Smooth muscle cell (in vitro differentiated cells): ENCODE data around the gene CAPZA2. TPM values are rescaled to one million over a fixed set of nuclear protein-coding genes. Genes with fewer than 3 reads are reported as not detected.
"Not testable (repeated sequence)": the region's sequence is repeated elsewhere in the genome, so short reads cannot be mapped to it uniquely, and the experiment has no call there.

Source experiments
- DNase-seq: peaks from one replicate; lab custom pipeline; 2025; ENCODE audit not compliant: unreplicated experiment; lab: John Stamatoyannopoulos, UW
- H2AFZ ChIP-seq: fragments of 200-600 bp; sonication (generic); 2 replicates; pipeline ENCODE4 v1.6.0; 2016; ENCODE audit warnings: antibody characterized with exemption, low read depth, mild to moderate bottlenecking
- H3F3A ChIP-seq: fragments of 200-600 bp; sonication (generic); 2 replicates; pipeline ENCODE4 v1.6.0; 2017; ENCODE audit warnings: antibody characterized with exemption, low read depth
- H3K27ac ChIP-seq: fragments of 200-600 bp; sonication (generic); 2 replicates; pipeline ENCODE4 v1.5.1; 2016; ENCODE audit warnings: low read depth, mild to moderate bottlenecking
- H3K27me3 ChIP-seq: fragments of 200-600 bp; sonication (generic); 2 replicates; pipeline ENCODE4 v1.6.1; 2016; ENCODE audit warnings: low read depth, mild to moderate bottlenecking
- H3K36me3 ChIP-seq: fragments of 200-600 bp; sonication (generic); 2 replicates; pipeline ENCODE4 v1.5.1; 2016; ENCODE audit warnings: low read depth
- H3K4me1 ChIP-seq: fragments of 200-600 bp; sonication (generic); 2 replicates; pipeline ENCODE4 v1.5.1; 2016; ENCODE audit warnings: low read depth
- H3K4me2 ChIP-seq: fragments of 200-600 bp; sonication (generic); 2 replicates; pipeline ENCODE4 v1.6.0; 2016; ENCODE audit warnings: mild to moderate bottlenecking
- H3K4me3 ChIP-seq: fragments of 200-600 bp; sonication (generic); 2 replicates; pipeline ENCODE4 v1.5.1; 2016; ENCODE audit warnings: mild to moderate bottlenecking
- H3K79me2 ChIP-seq: fragments of 200-600 bp; sonication (generic); 2 replicates; pipeline ENCODE4 v1.6.0; 2016; ENCODE audit warnings: low read depth, mild to moderate bottlenecking
- H3K9ac ChIP-seq: fragments of 200-600 bp; sonication (generic); 2 replicates; pipeline ENCODE4 v1.6.0; 2016; ENCODE audit warnings: low read depth
- H3K9me3 ChIP-seq: fragments of 200-600 bp; sonication (generic); replicated peaks from 2 replicates; pipeline ENCODE4 v1.5.1; 2016; ENCODE audit warnings: low read depth
- H4K20me1 ChIP-seq: fragments of 200-600 bp; sonication (generic); 2 replicates; pipeline ENCODE4 v1.6.0; 2016; ENCODE audit warnings: low read depth
- CTCF ChIP-seq: fragments of 200-600 bp; sonication (generic); IDR thresholded peaks from 2 replicates; pipeline ENCODE4 v1.5.1; 2017; ENCODE audit warnings: borderline replicate concordance, mild to moderate bottlenecking, antibody characterized with exemption; ENCODE audit not compliant: insufficient read depth, poor library complexity, severe bottlenecking
- WGBS: methylation state at CpG from one replicate; pipeline ENCODE4 v1.1.7; 2016; ENCODE audit warnings: low lambda C conversion rate; 5-methylcytosine and 5-hydroxymethylcytosine counted together
- polyA plus RNA-seq: library from polyadenylated mRNA; unstranded; fragments of >200 nt; fragmentation: Nextera tagmentation; extraction: Ambion mirVana; gene quantifications from 2 replicates; pipeline ENCODE4 v1.2.1, GENCODE V29; 2016
- total RNA-seq: library from RNA; depleted of rRNA; stranded (reverse); fragments of >200 nt; gene quantifications from 2 replicates; pipeline ENCODE4 v1.2.3, GENCODE V29; 2014

CAPZA2 gene
- 143 and 200 TPM in 2 replicates for total RNA-seq
- 148 and 161 TPM in 2 replicates for polyA plus RNA-seq

DNA sequence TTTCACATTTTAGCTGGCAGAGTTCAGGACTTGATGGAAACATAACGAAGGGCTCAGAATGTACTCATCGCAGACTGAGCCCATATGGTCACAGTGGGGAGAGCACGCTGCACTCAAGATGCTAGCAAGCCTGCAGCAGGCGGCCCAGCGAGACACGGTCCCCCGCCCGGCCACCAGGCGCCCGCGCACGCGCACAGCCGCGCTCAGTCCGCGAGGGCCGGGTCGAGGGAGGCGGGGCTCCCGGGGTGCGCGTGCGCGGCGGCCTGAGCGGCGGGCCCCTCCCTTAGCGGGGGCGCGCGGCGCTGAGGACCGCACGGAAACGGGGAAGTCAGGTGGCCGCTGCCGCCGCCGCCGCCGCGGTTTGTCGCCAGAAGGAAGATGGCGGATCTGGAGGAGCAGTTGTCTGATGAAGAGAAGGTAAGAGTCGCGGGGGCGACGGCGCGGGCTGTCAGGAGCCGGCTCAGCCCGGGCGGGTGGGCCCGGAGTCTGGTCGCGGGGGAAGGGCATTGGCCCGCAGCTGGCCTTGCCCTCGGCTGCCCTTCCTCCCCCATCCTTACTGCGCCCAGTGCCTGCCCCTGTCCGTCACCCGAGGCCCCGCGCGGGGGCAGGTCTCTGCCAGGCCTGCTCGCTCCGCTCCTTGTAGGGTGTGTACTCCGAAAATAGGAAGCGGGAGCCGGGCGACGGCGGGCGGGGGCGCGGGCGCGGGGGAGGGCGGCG lies at the start of gene CAPZA2:
Gene CAPZA2, plus strand, starts transcription at position 354 of the 717 bp plus-strand sequence. Its CDS starts 25 bp downstream, at position 379.
- Histone ChIP-seq H3K27me3 (no peaks in the 10 kb centered on the region), H3K36me3 (no peaks in the 10 kb centered on the region), H3K4me2 (peak within 1 kb of the TSS; percentile 98), H3K9ac (peak within 1 kb of the TSS; percentile 98), H3K9me3 (no peaks in the 10 kb centered on the region), H3K4me3 (peak within 1 kb of the TSS; percentile 89), H4K20me1 (peaks cover 43% of the 10 kb centered on the region), H3F3A (peaks cover 3% of the 10 kb centered on the region), H3K4me1 (peaks cover 22% of the 10 kb centered on the region), H3K79me2 (peaks cover 50% of the 10 kb centered on the region), H3K27ac (peak within 1 kb of the TSS; percentile 98), H2AFZ (peak within 1 kb of the TSS; percentile 93)
- no peak for TF ChIP-seq CTCF
- peak; percentile 92 for DNase-seq
- under 1% methylated on average over 64 of the region's 80 CpGs for WGBS

DNA sequence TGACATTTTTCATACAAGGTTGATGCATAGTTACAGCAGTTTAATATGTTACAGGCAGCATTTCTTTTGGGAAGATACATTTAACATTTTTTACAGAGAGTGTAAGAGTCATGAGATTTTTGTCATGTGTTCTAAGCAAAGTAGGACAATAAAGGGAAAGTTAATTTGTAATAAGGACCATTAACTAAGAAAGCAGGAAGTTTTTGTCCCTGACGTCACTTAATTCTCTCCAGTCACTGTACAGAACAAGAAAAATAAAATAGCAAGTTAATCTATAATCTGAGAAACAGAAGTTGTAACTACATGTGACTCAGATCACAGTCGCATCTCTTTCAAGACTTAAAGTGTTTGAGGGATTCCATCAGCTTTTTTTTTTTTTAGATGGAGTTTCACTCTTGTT lies 49.5 kb upstream of the CAPZA2 start:
- Histone ChIP-seq H4K20me1 (no peaks in the 10 kb centered on the region), H3K4me1 (no peaks in the 10 kb centered on the region), H3K4me2 (no peak overlapping the region), H3K9ac (no peak overlapping the region), H3K4me3 (no peak overlapping the region), H3F3A (no peaks in the 10 kb centered on the region), H3K27me3 (no peaks in the 10 kb centered on the region), H3K9me3 (no peaks in the 10 kb centered on the region), H2AFZ (no peak overlapping the region), H3K79me2 (no peaks in the 10 kb centered on the region), H3K36me3 (no peaks in the 10 kb centered on the region), H3K27ac (no peak overlapping the region)
- 67% methylated on average over 2 of the region's 2 CpGs for WGBS
- TF ChIP-seq CTCF, result no peak
- no peak for DNase-seq

- DNase-seq, H3K4me2 ChIP-seq, H2AFZ ChIP-seq, H3K36me3 ChIP-seq, H3K4me3 ChIP-seq, H3K27me3 ChIP-seq, H3K9me3 ChIP-seq, H4K20me1 ChIP-seq, H3K79me2 ChIP-seq, H3F3A ChIP-seq, H3K4me1 ChIP-seq, H3K9ac ChIP-seq, H3K27ac ChIP-seq: not testable (repeated sequence)
- WGBS, result 92% methylated on average over 3 of the region's 3 CpGs
Observed at GRCh38 chr7:116813371-116813770, 49.0 kb upstream of the CAPZA2 start.

DNA sequence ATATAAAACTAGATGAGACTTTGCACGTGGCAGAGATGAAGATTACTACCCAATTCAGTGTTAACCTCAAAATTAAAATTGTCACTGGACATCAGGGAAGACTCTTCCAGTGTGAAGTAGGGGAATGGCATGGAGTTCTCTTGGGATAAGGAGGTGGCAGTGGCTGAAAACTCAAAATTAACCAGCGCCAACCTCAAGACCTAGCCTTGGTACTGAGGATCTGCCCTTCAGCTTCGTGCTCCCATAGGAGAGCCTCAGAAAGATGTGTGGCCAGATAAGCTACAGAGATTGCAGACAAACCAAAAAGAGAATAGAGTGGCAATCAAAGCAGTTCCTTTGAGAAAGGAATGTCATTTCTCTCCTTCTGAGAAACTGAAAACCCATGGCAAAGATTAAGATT lies 47.3 kb upstream of the CAPZA2 start:
- H3K4me1 ChIP-seq, result no peaks in the 10 kb centered on the region
- no peaks in the 10 kb centered on the region for H4K20me1 ChIP-seq
- H3K27ac ChIP-seq, result no peak overlapping the region
- no peaks in the 10 kb centered on the region for H3K36me3 ChIP-seq
- H3K4me2 ChIP-seq, result no peak overlapping the region
- H3K79me2 ChIP-seq, result no peaks in the 10 kb centered on the region
- 78% methylated on average over 3 of the region's 3 CpGs for WGBS
- no peaks in the 10 kb centered on the region for H3K9me3 ChIP-seq
- DNase-seq, result no peak
- H2AFZ ChIP-seq, result no peak overlapping the region
- H3K4me3 ChIP-seq, result no peak overlapping the region
- H3K9ac ChIP-seq, result no peak overlapping the region
- TF ChIP-seq CTCF, result no peak
- no peaks in the 10 kb centered on the region for H3F3A ChIP-seq
- H3K27me3 ChIP-seq, result no peaks in the 10 kb centered on the region
